Loucy (cell line): Measurements from ENCODE around the gene DLGAP4.
"Not testable (repeated sequence)": the region's sequence is repeated elsewhere in the genome, so short reads cannot be mapped to it uniquely, and the experiment has no call there.

ENCODE experiments used
- H2AFZ ChIP-seq: fragments of 200-600 bp; sonication (generic); 2 replicates; pipeline ENCODE4 v1.6.0; 2016; ENCODE audit warnings: antibody characterized with exemption, mild to moderate bottlenecking, low read length, moderate library complexity
- H3F3A ChIP-seq: fragments of 200-600 bp; 2 replicates; pipeline ENCODE4 v1.6.0; 2016; ENCODE audit warnings: antibody characterized with exemption, low read depth, mild to moderate bottlenecking
- H3K27me3 ChIP-seq: fragments of 200-600 bp; sonication (generic); 2 replicates; pipeline ENCODE4 v1.6.1; 2014; ENCODE audit warnings: low read length, mild to moderate bottlenecking; ENCODE audit not compliant: insufficient read depth, poor library complexity, severe bottlenecking
- H3K36me3 ChIP-seq: fragments of 200-600 bp; sonication (generic); 2 replicates; pipeline ENCODE4 v1.6.1; 2016; ENCODE audit warnings: low read length; ENCODE audit not compliant: insufficient read depth
- H3K4me1 ChIP-seq: fragments of 200-600 bp; sonication (generic); 2 replicates; pipeline ENCODE4 v1.5.1; 2014; ENCODE audit warnings: low read length, mild to moderate bottlenecking; ENCODE audit not compliant: insufficient read depth, poor library complexity, severe bottlenecking
- H3K4me2 ChIP-seq: fragments of 200-600 bp; sonication (generic); 2 replicates; pipeline ENCODE4 v1.6.0; 2014; ENCODE audit warnings: antibody characterized with exemption, low read length, low read depth, mild to moderate bottlenecking; ENCODE audit not compliant: poor library complexity, severe bottlenecking
- H3K4me3 ChIP-seq: fragments of 200-600 bp; sonication (generic); 2 replicates; pipeline ENCODE4 v1.5.1; 2014; ENCODE audit warnings: low read length, mild to moderate bottlenecking, mixed read lengths; ENCODE audit not compliant: poor library complexity, severe bottlenecking
- H3K79me2 ChIP-seq: fragments of 200-600 bp; sonication (generic); 2 replicates; pipeline ENCODE4 v1.6.1; 2014; ENCODE audit warnings: low read length; ENCODE audit not compliant: insufficient read depth
- H3K9ac ChIP-seq: fragments of 200-600 bp; sonication (generic); 2 replicates; pipeline ENCODE4 v1.6.0; 2014; ENCODE audit warnings: mild to moderate bottlenecking, low read depth, low read length, moderate library complexity; ENCODE audit not compliant: poor library complexity, severe bottlenecking
- H3K9me2 ChIP-seq: fragments of 200-600 bp; sonication (generic); replicated peaks from 2 replicates; pipeline ENCODE4 v1.6.1; 2016; ENCODE audit warnings: low read depth, low read length, mixed read lengths
- H3K9me3 ChIP-seq: fragments of 200-600 bp; sonication (generic); 2 replicates; pipeline ENCODE4 v1.6.1; 2014; ENCODE audit warnings: mild to moderate bottlenecking, antibody characterized with exemption, low read length, low read depth; ENCODE audit not compliant: insufficient read depth
- H4K20me1 ChIP-seq: fragments of 200-600 bp; sonication (generic); 2 replicates; pipeline ENCODE4 v1.6.0; 2014; ENCODE audit warnings: antibody characterized with exemption, low read length, mild to moderate bottlenecking; ENCODE audit not compliant: insufficient read depth, poor library complexity, severe bottlenecking
- EZH2phosphoT487 ChIP-seq: fragments of 200-600 bp; IDR thresholded peaks from 2 replicates; pipeline ENCODE4 v1.6.1; 2018; ENCODE audit warnings: antibody characterized with exemption, mild to moderate bottlenecking, moderate library complexity, borderline replicate concordance
- TF ChIP-seq, protein P1 (sequence below): fragments of 200-600 bp; sonication (generic); conservative IDR thresholded peaks from 2 replicates; pipeline ENCODE4 v1.5.1; 2014; ENCODE audit warnings: mild to moderate bottlenecking, antibody characterized with exemption, low read length

DLGAP4 gene

DNA sequence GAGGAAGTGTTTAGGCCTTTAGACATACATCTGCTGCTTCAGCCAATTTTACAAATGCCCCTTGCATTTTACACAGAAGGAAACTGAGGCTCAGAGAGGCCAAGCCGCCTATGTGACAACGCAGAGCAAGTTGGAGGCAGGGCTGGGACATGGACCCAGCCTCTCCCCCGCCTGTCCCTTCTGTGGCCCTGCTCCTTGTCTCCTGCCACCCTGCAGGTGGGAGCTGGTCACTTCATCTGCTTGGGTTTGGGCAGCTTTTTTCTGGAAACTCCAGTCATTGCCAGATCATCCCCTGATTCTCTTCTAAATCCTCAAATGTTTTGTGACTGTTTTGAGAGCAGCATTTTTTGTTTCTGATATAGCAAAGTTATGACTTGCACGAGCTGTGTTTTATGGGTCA is 68.9 kb downstream of the DLGAP4 start:
- no peaks in the 10 kb centered on the region for H3K79me2 ChIP-seq
- H3K4me3 ChIP-seq, result no peak overlapping the region
- no peak overlapping the region for H3K9ac ChIP-seq
- H3K27me3 ChIP-seq, result no peaks in the 10 kb centered on the region
- H3F3A ChIP-seq, result no peaks in the 10 kb centered on the region
- no peaks in the 10 kb centered on the region for H3K9me3 ChIP-seq
- H3K4me1 ChIP-seq, result no peaks in the 10 kb centered on the region
- H3K9me2 ChIP-seq, result no peaks in the 10 kb centered on the region
- no peaks in the 10 kb centered on the region for H4K20me1 ChIP-seq
- H3K4me2 ChIP-seq, result no peak overlapping the region
- no peak overlapping the region for H2AFZ ChIP-seq
- TF ChIP-seq, protein P1, sequence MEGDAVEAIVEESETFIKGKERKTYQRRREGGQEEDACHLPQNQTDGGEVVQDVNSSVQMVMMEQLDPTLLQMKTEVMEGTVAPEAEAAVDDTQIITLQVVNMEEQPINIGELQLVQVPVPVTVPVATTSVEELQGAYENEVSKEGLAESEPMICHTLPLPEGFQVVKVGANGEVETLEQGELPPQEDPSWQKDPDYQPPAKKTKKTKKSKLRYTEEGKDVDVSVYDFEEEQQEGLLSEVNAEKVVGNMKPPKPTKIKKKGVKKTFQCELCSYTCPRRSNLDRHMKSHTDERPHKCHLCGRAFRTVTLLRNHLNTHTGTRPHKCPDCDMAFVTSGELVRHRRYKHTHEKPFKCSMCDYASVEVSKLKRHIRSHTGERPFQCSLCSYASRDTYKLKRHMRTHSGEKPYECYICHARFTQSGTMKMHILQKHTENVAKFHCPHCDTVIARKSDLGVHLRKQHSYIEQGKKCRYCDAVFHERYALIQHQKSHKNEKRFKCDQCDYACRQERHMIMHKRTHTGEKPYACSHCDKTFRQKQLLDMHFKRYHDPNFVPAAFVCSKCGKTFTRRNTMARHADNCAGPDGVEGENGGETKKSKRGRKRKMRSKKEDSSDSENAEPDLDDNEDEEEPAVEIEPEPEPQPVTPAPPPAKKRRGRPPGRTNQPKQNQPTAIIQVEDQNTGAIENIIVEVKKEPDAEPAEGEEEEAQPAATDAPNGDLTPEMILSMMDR, result no peak
- no peak for TF ChIP-seq EZH2phosphoT487
- no peaks in the 10 kb centered on the region for H3K36me3 ChIP-seq

DNA sequence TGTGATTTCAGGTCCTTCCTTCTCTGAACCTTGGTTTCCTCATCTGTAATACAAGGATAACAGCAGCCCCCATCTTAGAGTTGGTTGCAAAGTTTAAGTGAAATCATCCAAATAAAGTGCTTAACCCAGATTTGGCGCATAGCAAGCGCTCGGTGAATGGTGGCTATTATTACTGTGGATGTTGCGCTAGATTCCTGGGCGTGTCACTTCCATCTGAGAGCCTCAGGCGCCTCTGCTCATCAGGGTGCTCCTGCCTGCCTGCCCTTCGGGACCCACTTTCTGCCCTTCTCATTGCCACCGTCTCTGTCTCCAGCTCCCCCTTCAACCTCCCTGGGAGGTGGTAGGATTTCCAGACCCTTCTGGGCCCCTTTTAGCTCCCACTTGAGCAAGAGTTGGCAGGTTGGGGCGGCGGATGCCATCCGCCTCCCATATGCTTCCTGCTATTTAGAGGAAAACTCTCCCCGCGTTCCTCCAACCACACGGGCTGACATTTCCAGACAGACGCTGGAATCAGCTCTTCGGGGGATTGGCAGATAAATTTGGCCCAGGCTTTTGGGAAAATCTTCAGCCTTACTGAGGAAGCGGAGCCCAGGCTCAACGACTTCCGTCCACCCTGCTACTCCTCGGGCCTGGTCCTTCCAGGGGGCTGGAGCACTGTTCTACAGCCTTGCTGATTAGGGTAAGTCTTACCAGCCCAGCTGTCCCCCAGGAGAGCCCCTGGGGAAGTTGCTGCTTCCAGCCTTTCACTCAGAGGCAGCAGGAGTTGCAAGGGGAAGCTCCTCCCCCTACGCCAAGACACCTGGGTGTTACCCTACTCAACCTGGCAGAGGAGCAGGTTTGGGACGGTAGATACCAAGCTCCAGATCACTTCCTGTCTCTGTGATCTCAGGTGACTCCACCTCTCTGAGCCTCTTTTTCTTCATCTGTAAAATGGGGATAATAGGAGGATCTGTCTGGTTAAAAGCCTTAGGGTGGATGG is 71.5 kb downstream of the DLGAP4 start:
- Histone ChIP-seq H4K20me1 (no peaks in the 10 kb centered on the region), H3K79me2 (no peaks in the 10 kb centered on the region), H3K4me3 (no peak overlapping the region), H3K9me3 (no peaks in the 10 kb centered on the region), H3F3A (no peaks in the 10 kb centered on the region), H3K4me1 (no peaks in the 10 kb centered on the region), H2AFZ (no peak overlapping the region), H3K27me3 (no peaks in the 10 kb centered on the region), H3K4me2 (no peak overlapping the region), H3K36me3 (no peaks in the 10 kb centered on the region), H3K9ac (no peak overlapping the region), H3K9me2 (no peaks in the 10 kb centered on the region)
- TF ChIP-seq EZH2phosphoT487, result no peak
- TF ChIP-seq, protein P1, result no peak

DNA sequence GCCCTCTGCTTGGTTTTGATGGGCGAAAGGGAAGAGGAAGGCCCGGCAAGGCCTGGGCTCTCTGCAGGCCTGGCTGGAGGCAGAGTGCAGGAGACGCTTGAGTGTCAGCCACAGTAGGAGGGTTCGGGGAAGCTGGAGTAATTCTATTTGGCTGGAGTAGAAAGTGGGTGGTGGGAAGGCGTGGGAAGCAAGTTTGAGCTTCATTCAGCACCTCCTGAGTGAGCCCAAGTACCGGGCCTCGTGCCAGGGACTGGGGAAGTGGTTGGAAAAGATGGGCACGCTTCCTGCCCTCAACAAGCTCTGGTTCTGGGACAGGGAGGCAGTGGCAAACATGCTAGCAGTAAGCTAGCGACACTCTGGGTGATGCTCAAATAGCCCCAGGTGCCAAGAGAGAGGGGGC is 72.5 kb downstream of the DLGAP4 start:
- H3K4me2 ChIP-seq, result no peak overlapping the region
- TF ChIP-seq, protein P1, result no peak
- no peak for TF ChIP-seq EZH2phosphoT487

DNA sequence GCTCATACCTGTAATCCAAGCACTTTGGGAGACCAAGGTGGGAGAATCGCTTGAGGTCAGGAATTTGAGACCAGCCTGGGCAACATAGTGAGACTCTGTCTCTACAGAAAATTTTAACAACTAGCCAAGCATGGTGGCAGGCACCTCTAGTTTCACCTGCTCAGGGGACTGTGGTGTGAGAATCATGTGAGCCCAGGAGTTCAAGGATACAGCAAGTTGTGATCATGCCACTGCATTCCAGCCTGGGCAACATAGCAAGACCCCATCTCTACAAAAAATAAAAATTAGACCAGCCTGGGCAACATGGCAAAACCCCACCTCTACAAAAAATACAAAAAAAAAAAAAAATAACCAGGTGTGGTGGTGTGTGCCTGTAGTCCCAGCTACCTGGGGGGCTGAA is 73.8 kb downstream of the DLGAP4 start:
- H3K9me3 ChIP-seq, H3K4me1 ChIP-seq, H4K20me1 ChIP-seq, H3K27me3 ChIP-seq, H3K9ac ChIP-seq, H3K36me3 ChIP-seq, H3K9me2 ChIP-seq, H3K4me3 ChIP-seq, H2AFZ ChIP-seq, H3K79me2 ChIP-seq, H3K4me2 ChIP-seq, H3F3A ChIP-seq: not testable (repeated sequence)

More for the DNA sequence above, 72.5 kb downstream of the DLGAP4 start:
- Histone ChIP-seq H2AFZ (no peak overlapping the region), H3K9me2 (no peaks in the 10 kb centered on the region), H3K36me3 (no peaks in the 10 kb centered on the region), H3K4me1 (no peaks in the 10 kb centered on the region), H3F3A (no peaks in the 10 kb centered on the region), H3K9me3 (no peaks in the 10 kb centered on the region), H3K4me3 (no peak overlapping the region), H3K79me2 (no peaks in the 10 kb centered on the region), H3K9ac (no peak overlapping the region), H4K20me1 (no peaks in the 10 kb centered on the region), H3K27me3 (no peaks in the 10 kb centered on the region)
